Mesenchymal stem cell (in vitro differentiated cells and primary cell): Measurements from ENCODE around the gene IGSF23.
"Not testable (repeated sequence)": the region's sequence is repeated elsewhere in the genome, so short reads cannot be mapped to it uniquely, and the experiment has no call there.

Experiments
- DNase-seq: peaks from one replicate; pipeline ENCODE4 v3.0.0-alpha.2; 2013
- H2AFZ ChIP-seq: one replicate; pipeline ENCODE4 v1.6.1; 2013; ENCODE audit warnings: low read depth, mild to moderate bottlenecking, control low read depth, inconsistent platforms, low read length, moderate library complexity
- H2AK5ac ChIP-seq: 2 replicates; pipeline ENCODE4 v1.6.1; 2013; ENCODE audit warnings: low read length, moderate library complexity, mild to moderate bottlenecking, inconsistent platforms; ENCODE audit not compliant: severe bottlenecking
- H2BK120ac ChIP-seq: one replicate; pipeline ENCODE4 v1.6.1; 2013; ENCODE audit warnings: low read depth, mild to moderate bottlenecking, inconsistent platforms, low read length, moderate library complexity
- H2BK12ac ChIP-seq, 2 experiments: one replicate each; pipeline ENCODE4 v1.6.1; 2013; ENCODE audit warnings: inconsistent platforms in 2 of 2, low read length in 2 of 2, mild to moderate bottlenecking in 2 of 2, moderate library complexity in 2 of 2, control low read depth in 1 of 2
- H2BK15ac ChIP-seq: one replicate; pipeline ENCODE4 v1.6.1; 2013; ENCODE audit warnings: mild to moderate bottlenecking, low read depth, inconsistent platforms; ENCODE audit not compliant: poor library complexity, severe bottlenecking
- H2BK5ac ChIP-seq: 2 replicates; pipeline ENCODE4 v1.6.1; 2013; ENCODE audit warnings: low read depth, mild to moderate bottlenecking, low read length, control low read depth, inconsistent platforms; ENCODE audit not compliant: poor library complexity, severe bottlenecking
- H3K14ac ChIP-seq, 2 experiments: one replicate each; pipeline ENCODE4 v1.6.1; 2013; ENCODE audit warnings: inconsistent platforms in 2 of 2, low read length in 2 of 2, control low read depth in 1 of 2, mild to moderate bottlenecking in 1 of 2, moderate library complexity in 1 of 2
- H3K18ac ChIP-seq, 2 experiments: one replicate each; pipeline ENCODE4 v1.6.1; 2013; ENCODE audit warnings: inconsistent platforms in 2 of 2, low read length in 2 of 2, control low read depth in 1 of 2, low read depth in 1 of 2, mild to moderate bottlenecking in 1 of 2
- H3K23ac ChIP-seq, 2 experiments: one replicate each; pipeline ENCODE4 v1.6.1; 2013; ENCODE audit warnings: inconsistent platforms in 2 of 2, low read length in 2 of 2, mild to moderate bottlenecking in 2 of 2, moderate library complexity in 2 of 2, control low read depth in 1 of 2
- H3K27ac ChIP-seq: 2 replicates; pipeline ENCODE4 v1.5.1; 2013; ENCODE audit warnings: mild to moderate bottlenecking, moderate library complexity, low read length, control low read depth, inconsistent platforms; ENCODE audit not compliant: poor library complexity, severe bottlenecking
- H3K27me3 ChIP-seq, 2 experiments: 2 replicates each; pipeline versions ENCODE4 v1.6.1 to v1.7.0; 2013; ENCODE audit warnings: low read length in 2 of 2, mild to moderate bottlenecking in 2 of 2, moderate library complexity in 2 of 2, control low read depth in 1 of 2, inconsistent platforms in 1 of 2; ENCODE audit not compliant: control insufficient read depth in 1 of 2, insufficient read depth in 1 of 2
- H3K36me3 ChIP-seq, 2 experiments: 2 replicates each; pipeline versions ENCODE4 v1.6.1 to v1.7.0; 2013; ENCODE audit warnings: low read length in 2 of 2, control low read depth in 1 of 2, inconsistent platforms in 1 of 2, low read depth in 1 of 2, mild to moderate bottlenecking in 1 of 2; ENCODE audit not compliant: insufficient read depth in 2 of 2, control insufficient read depth in 1 of 2
- H3K4ac ChIP-seq, 2 experiments: one replicate each; pipeline ENCODE4 v1.6.1; 2013; ENCODE audit warnings: inconsistent platforms in 2 of 2, low read length in 2 of 2, mild to moderate bottlenecking in 2 of 2, moderate library complexity in 2 of 2, control low read depth in 1 of 2, low read depth in 1 of 2
- H3K4me1 ChIP-seq: 2 replicates; pipeline ENCODE4 v1.6.1; 2013; ENCODE audit warnings: low read depth, low read length, control low read depth; ENCODE audit not compliant: control insufficient read depth, insufficient read depth
- H3K4me2 ChIP-seq: 2 replicates; pipeline ENCODE4 v1.6.1; 2013; ENCODE audit warnings: low read length, mild to moderate bottlenecking, inconsistent platforms; ENCODE audit not compliant: poor library complexity, severe bottlenecking
- H3K4me3 ChIP-seq, 2 experiments: 2 replicates each; pipeline versions ENCODE4 v1.5.1 to v1.7.0; 2013; ENCODE audit warnings: low read length in 2 of 2, mild to moderate bottlenecking in 2 of 2, control low read depth in 1 of 2, low read depth in 1 of 2; ENCODE audit not compliant: insufficient read depth in 1 of 2
- H3K79me1 ChIP-seq: replicated peaks from 2 replicates; pipeline ENCODE4 v1.6.1; 2013; ENCODE audit warnings: mild to moderate bottlenecking, control low read depth, low read length, inconsistent platforms; ENCODE audit not compliant: poor library complexity, severe bottlenecking
- H3K9ac ChIP-seq: 2 replicates; pipeline ENCODE4 v1.7.0; 2013; ENCODE audit warnings: mild to moderate bottlenecking, low read length, moderate library complexity
- H3K9me3 ChIP-seq: 2 replicates; pipeline ENCODE4 v1.7.0; 2013; ENCODE audit warnings: mild to moderate bottlenecking, low read length; ENCODE audit not compliant: control insufficient read depth
- H4K8ac ChIP-seq: one replicate; pipeline ENCODE4 v1.6.1; 2013; ENCODE audit warnings: inconsistent platforms, mild to moderate bottlenecking, low read length, moderate library complexity
- H4K91ac ChIP-seq: one replicate; pipeline ENCODE4 v1.6.1; 2013; ENCODE audit warnings: mild to moderate bottlenecking, low read length, inconsistent platforms
- WGBS: methylation state at CpG from one replicate; pipeline ENCODE4 v1.1.7; 2013; ENCODE audit warnings: mixed read lengths; 5-methylcytosine and 5-hydroxymethylcytosine counted together

The IGSF23 gene

DNA sequence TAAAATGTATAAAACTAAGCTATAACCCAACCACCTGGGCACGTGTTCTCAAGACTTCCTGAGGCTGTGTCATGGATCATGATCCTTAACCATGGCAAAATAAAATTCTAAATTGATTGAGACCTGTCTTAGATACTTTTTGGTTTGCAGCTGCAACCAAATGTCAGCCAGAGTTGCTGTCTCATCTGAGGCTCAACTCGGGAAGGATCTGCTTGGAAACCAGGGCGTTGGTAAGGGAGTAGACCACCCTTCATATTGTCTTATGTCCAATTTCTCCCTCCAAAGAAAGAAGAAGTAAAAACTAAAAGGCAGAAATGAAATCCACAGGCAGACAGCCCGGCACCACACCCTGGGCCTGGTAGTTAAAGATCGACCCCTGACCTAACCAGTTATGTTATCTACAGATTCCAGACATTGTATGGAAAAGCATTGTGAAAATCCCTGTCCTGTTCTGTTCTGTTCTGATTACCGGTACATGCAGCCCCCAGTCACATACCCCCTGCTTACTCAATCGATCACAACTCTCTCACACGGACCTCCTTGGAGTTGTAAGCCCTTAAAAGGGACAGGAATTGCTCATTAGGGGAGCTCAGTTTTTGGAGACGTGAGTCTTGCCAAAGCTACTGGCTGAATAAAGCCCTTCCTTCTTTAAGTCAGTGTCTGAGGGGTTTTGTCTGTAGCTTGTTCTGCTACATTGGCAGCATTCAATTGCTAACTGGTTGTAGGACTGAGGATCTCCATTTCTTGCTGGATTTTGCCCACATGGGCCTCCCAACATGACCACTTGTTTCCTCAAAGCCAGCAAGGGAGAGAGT is 22.9 kb upstream of the IGSF23 start:
- no peak overlapping the region for H3K9ac ChIP-seq
- no peak overlapping the region for H3K4ac ChIP-seq
- no peaks in the 10 kb centered on the region for H3K9me3 ChIP-seq
- peaks cover 0 to 8% of the 10 kb centered on the region in 2 experiments for H3K27me3 ChIP-seq
- WGBS, result 73% methylated on average over 7 of the region's 9 CpGs
- H3K18ac ChIP-seq, result no peak overlapping the region
- DNase-seq, result no peak
- no peaks in the 10 kb centered on the region for H3K36me3 ChIP-seq
- no peak overlapping the region for H3K23ac ChIP-seq
- H3K27ac ChIP-seq, result no peak overlapping the region
- H3K4me2 ChIP-seq, result no peak overlapping the region
- H3K4me3 ChIP-seq, result no peak overlapping the region
- H2AK5ac ChIP-seq, result peak overlapping the region; percentile 41
- no peak overlapping the region for H2BK5ac ChIP-seq
- H3K14ac ChIP-seq, result no peak overlapping the region
- H2BK120ac ChIP-seq, result no peak overlapping the region
- H4K8ac ChIP-seq, result no peak overlapping the region
- peaks cover 5% of the 10 kb centered on the region for H3K4me1 ChIP-seq
- H2AFZ ChIP-seq, result no peak overlapping the region
- H4K91ac ChIP-seq, result no peak overlapping the region
- no peaks in the 10 kb centered on the region for H3K79me1 ChIP-seq
- H2BK15ac ChIP-seq, result no peak overlapping the region
- H2BK12ac ChIP-seq, result no peak overlapping the region

DNA sequence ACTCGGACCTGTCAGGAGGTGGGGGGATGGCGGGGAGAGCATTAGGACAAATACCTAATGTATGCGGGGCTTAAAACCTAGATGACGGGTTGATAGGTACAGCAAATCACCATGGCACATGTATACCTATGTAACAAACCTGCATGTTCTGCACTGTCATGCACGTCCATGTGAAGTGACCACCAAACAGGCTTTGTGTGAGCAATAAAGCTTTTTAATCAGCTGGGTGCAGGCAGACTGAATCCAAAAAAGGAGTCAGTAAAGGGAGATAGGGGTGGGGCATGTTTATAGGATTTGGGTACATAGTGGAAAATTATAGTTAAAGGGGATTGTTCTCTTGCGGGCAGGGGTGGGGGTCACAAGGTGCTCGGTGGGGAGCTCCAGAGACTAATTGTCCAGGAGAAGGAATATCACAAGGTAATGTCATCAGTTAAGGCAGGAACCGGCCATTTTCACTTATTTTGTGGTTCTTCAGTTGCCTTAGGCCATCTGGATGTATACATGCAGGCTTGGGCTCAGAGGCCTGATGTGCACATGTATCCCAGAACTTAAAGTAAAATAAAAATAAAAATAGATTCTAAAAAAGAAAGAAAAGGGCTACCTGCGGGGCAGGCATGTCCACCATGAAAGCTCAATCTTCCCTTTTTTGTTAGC is 21.9 kb upstream of the IGSF23 start:
- H3K36me3 ChIP-seq, H3K4me1 ChIP-seq, H2BK12ac ChIP-seq, H3K23ac ChIP-seq, H3K18ac ChIP-seq, H4K8ac ChIP-seq, H2AFZ ChIP-seq, H3K14ac ChIP-seq, H2BK5ac ChIP-seq, H3K79me1 ChIP-seq, H3K9ac ChIP-seq, H2AK5ac ChIP-seq, H3K4me2 ChIP-seq, H2BK15ac ChIP-seq, H4K91ac ChIP-seq, H3K9me3 ChIP-seq, H2BK120ac ChIP-seq, DNase-seq, H3K4me3 ChIP-seq, H3K4ac ChIP-seq, H3K27ac ChIP-seq: not testable (repeated sequence)
- H3K27me3 ChIP-seq, result peaks cover 0 to 14% of the 10 kb centered on the region in 2 experiments
- 91% methylated on average over 7 of the region's 9 CpGs for WGBS

DNA sequence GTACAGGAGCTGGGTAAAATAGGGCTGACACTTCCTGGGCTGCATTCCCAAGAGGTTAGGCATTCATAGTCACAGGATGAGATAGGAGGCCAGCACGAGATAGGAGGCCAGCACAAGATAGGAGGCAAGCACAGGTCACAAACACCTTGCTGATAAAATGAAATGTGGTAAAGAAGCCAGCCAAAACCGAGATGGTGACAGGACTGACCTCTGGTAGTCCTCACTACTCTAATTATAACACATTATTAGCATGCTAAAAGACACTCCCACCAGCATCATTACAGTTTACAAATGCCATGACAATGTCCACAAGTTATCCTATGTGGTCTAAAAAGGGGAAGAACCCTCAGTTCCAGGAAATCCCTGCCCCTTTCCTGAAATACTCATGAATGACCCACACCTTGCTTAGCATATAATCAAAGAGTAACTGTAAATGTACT is 20.9 kb upstream of the IGSF23 start:
- no peak overlapping the region for H3K23ac ChIP-seq
- H3K18ac ChIP-seq, result no peak overlapping the region
- no peak overlapping the region for H2AFZ ChIP-seq
- H3K36me3 ChIP-seq, result no peaks in the 10 kb centered on the region
- peaks cover 0 to 19% of the 10 kb centered on the region in 2 experiments for H3K27me3 ChIP-seq
- H2BK15ac ChIP-seq, result no peak overlapping the region
- peaks cover 4% of the 10 kb centered on the region for H3K4me1 ChIP-seq
- no peak overlapping the region for H2BK12ac ChIP-seq
- no peaks in the 10 kb centered on the region for H3K9me3 ChIP-seq
- no peak for DNase-seq
- H4K8ac ChIP-seq, result no peak overlapping the region
- H3K27ac ChIP-seq, result no peak overlapping the region
- H3K4ac ChIP-seq, result no peak overlapping the region
- H2BK120ac ChIP-seq, result no peak overlapping the region
- H3K9ac ChIP-seq, result no peak overlapping the region
- no peak overlapping the region for H3K4me2 ChIP-seq
- H3K14ac ChIP-seq, result no peak overlapping the region
- H3K79me1 ChIP-seq, result no peaks in the 10 kb centered on the region
- no peak overlapping the region for H2BK5ac ChIP-seq
- whole genome bisulfite sequencing, result 46% methylated on average over 2 of the region's 2 CpGs
- H4K91ac ChIP-seq, result no peak overlapping the region
- no peak overlapping the region for H3K4me3 ChIP-seq
- no peak overlapping the region for H2AK5ac ChIP-seq

DNA sequence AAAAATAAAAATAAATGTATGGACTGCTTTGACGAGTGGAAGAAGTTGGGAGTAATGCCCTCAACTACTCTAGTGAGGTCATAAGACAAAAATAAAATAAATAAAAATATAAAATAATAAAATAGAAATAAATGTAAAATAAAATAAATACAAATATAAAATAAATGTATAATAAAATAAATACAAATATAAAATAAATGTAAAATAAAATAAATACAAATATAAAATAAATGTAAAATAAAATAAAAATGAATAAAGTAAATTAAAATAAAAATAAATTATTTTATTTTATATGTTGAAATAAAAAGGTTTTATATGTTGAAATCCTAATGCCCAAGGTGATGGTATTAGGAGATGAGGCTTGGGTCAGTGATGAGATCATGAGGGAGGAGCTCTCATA is 20.1 kb upstream of the IGSF23 start:
- Histone ChIP-seq H2AK5ac (peak overlapping the region; percentile 34), H4K91ac (no peak overlapping the region), H2BK120ac (no peak overlapping the region), H3K36me3 (no peaks in the 10 kb centered on the region), H2BK12ac (no peak overlapping the region), H3K4me1 (peaks cover 4% of the 10 kb centered on the region), H2BK15ac (no peak overlapping the region), H3K27me3 (peaks cover 0 to 25% of the 10 kb centered on the region in 2 experiments), H3K18ac (no peak overlapping the region), H3K27ac (no peak overlapping the region), H3K4me2 (no peak overlapping the region), H3K4ac (no peak overlapping the region), H2AFZ (no peak overlapping the region), H3K9ac (no peak overlapping the region), H3K14ac (no peak overlapping the region), H3K4me3 (no peak overlapping the region), H3K9me3 (peaks cover 5% of the 10 kb centered on the region), H3K23ac (no peak overlapping the region), H2BK5ac (no peak overlapping the region), H4K8ac (no peak overlapping the region), H3K79me1 (no peaks in the 10 kb centered on the region)
- no CpG with 5 or more reads among the region's 1 CpG for WGBS
- no peak for DNase-seq
